K562 (cell line): ENCODE results near the gene C1QTNF2. TPM values are rescaled to one million over a fixed set of nuclear protein-coding genes. Genes with fewer than 3 reads are reported as not detected.
A peak's percentile ranks its signal among the peaks of the same experiment; 100 is the strongest.

Source experiments
- BDP1 ChIP-seq: IDR thresholded peaks from 3 replicates; pipeline ENCODE4 v1.6.1; 2011; ENCODE audit not compliant: insufficient read length, insufficient read depth
- CXXC5 ChIP-seq: fragments of 250-450 bp; sonication (Bioruptor Pico); IDR thresholded peaks from 2 replicates; pipeline ENCODE4 v1.8.0; 2022; ENCODE audit warnings: inconsistent platforms, mild to moderate bottlenecking, moderate library complexity
- EGR1 ChIP-seq: fragments of 450-650 bp; conservative IDR thresholded peaks from 2 replicates; pipeline ENCODE4 v1.6.1; 2017; ENCODE audit warnings: mild to moderate bottlenecking
- EP400 ChIP-seq: fragments of 450-650 bp; IDR thresholded peaks from 2 replicates; pipeline ENCODE4 v1.6.1; 2017; ENCODE audit warnings: antibody characterized with exemption, mild to moderate bottlenecking, moderate library complexity
- ETV1 ChIP-seq: fragments of 450-650 bp; conservative IDR thresholded peaks from 2 replicates; pipeline ENCODE4 v1.6.1; 2016; ENCODE audit warnings: missing genetic modification characterization, control low read depth, low read depth, missing compliant biosample characterization
- HCFC1 ChIP-seq: IDR thresholded peaks from 2 replicates; pipeline ENCODE4 v1.6.1; 2012; ENCODE audit warnings: low read depth, low read length, improper control_type of control experiment
- HDAC1 ChIP-seq, 2 experiments: fragments of 450-650 bp; IDR thresholded peaks; 2 replicates each; pipeline ENCODE4 v1.6.1; 2016 to 2017; ENCODE audit warnings: inconsistent platforms in 1 of 2, mild to moderate bottlenecking in 1 of 2, moderate library complexity in 1 of 2
- JUND ChIP-seq, 2 experiments: IDR thresholded peaks; 2 replicates in 1 of 2; 3 replicates in 1 of 2; pipeline ENCODE4 v1.6.1; 2011; ENCODE audit warnings: borderline replicate concordance in 2 of 2, low read depth in 2 of 2, low read length in 2 of 2, improper control_type of control experiment in 1 of 2, missing biosample characterization in 1 of 2, missing genetic modification characterization in 1 of 2, missing genetic modification reagents in 1 of 2
- MAZ ChIP-seq, 2 experiments: fragments of 450-650 bp in 1 of 2; sonication (generic) in 1 of 2; formaldehyde crosslinking; IDR thresholded peaks in 1 of 2; conservative IDR thresholded peaks in 1 of 2; 2 replicates each; pipeline versions ENCODE4 v1.4.0 to v1.5.0; 2020; ENCODE audit warnings: mild to moderate bottlenecking in 1 of 2, missing genetic modification reagents in 1 of 2
- PCBP1 ChIP-seq: fragments of 200-400 bp; formaldehyde crosslinking; IDR thresholded peaks from 2 replicates; pipeline ENCODE4 v1.6.1; 2018; ENCODE audit warnings: mild to moderate bottlenecking, low read depth, low read length; ENCODE audit not compliant: poor library complexity, severe bottlenecking
- POU5F1 ChIP-seq: fragments of 150-350 bp; IDR thresholded peaks from 2 replicates; pipeline ENCODE4 v1.6.1; 2014; ENCODE audit warnings: borderline replicate concordance, low read length, low read depth, mild to moderate bottlenecking; ENCODE audit not compliant: partially characterized antibody
- SUPT5H ChIP-seq: fragments of 450-650 bp; IDR thresholded peaks from 2 replicates; pipeline ENCODE4 v1.6.1; 2016
- TAF9B ChIP-seq: fragments of 450-650 bp; IDR thresholded peaks from 2 replicates; pipeline ENCODE4 v1.6.1; 2018; ENCODE audit warnings: mild to moderate bottlenecking; ENCODE audit not compliant: partially characterized antibody
- ZFX ChIP-seq: sonication (generic); formaldehyde crosslinking; IDR thresholded peaks from 2 replicates; pipeline ENCODE4 v1.8.0; 2022; ENCODE audit warnings: mild to moderate bottlenecking, missing genetic modification reagents, moderate library complexity
- ZNF668 ChIP-seq: fragments of 250-450 bp; sonication (Bioruptor Pico); IDR thresholded peaks from 2 replicates; pipeline ENCODE4 v1.8.0; 2022; ENCODE audit warnings: mild to moderate bottlenecking, inconsistent platforms
- ZSCAN29 ChIP-seq: fragments of 450-650 bp; IDR thresholded peaks from 2 replicates; pipeline ENCODE4 v1.6.1; 2017
- ZZZ3 ChIP-seq: fragments of 450-650 bp; IDR thresholded peaks from 2 replicates; pipeline ENCODE4 v1.6.1; 2016; ENCODE audit warnings: antibody characterized with exemption, mild to moderate bottlenecking, moderate library complexity
- polyA plus RNA-seq, 8 experiments: library from polyadenylated mRNA; depleted of rRNA in 4 of 8; stranded (reverse) in 5 of 8; unstranded in 3 of 8; fragments of >200 nt; fragmentation: Nextera tagmentation in 2 of 8; fragmentation: Illumina TruSeq in 1 of 8; extraction: Ambion mirVana in 2 of 8; extraction: Trizol in 1 of 8; gene quantifications; 2 replicates each; pipeline versions ENCODE4 v1.2.1 to v1.2.3, GENCODE V29; 2011 to 2014; ENCODE audit warnings: inconsistent platforms in 1 of 8, missing spikeins in 1 of 8
- total RNA-seq, 7 experiments: library from RNA; depleted of rRNA in 6 of 7; stranded (reverse); fragments of >200 nt in 6 of 7; fragmentation: Illumina TruSeq in 2 of 7; extraction: Trizol in 2 of 7; gene quantifications; 2 replicates each; pipeline versions ENCODE4 v1.2.1 to v1.2.3, GENCODE V29; 2011 to 2021; ENCODE audit warnings: low replicate concordance in 1 of 7
- TF ChIP-seq, protein P1 (sequence below): fragments of 450-650 bp; IDR thresholded peaks from 2 replicates; pipeline ENCODE4 v1.6.1; 2016; ENCODE audit warnings: borderline replicate concordance
- TF ChIP-seq, protein P2 (sequence below): sonication (generic); formaldehyde crosslinking; IDR thresholded peaks from 2 replicates; pipeline ENCODE4 v1.8.0; 2022; ENCODE audit warnings: mild to moderate bottlenecking, missing genetic modification reagents
- TF ChIP-seq, protein P3 (sequence below): IDR thresholded peaks from 2 replicates; pipeline ENCODE4 v1.6.1; 2016; ENCODE audit warnings: missing genetic modification characterization, missing compliant biosample characterization
- TF ChIP-seq, protein P4 (sequence below): sonication (generic); formaldehyde crosslinking; IDR thresholded peaks from 2 replicates; pipeline ENCODE4 v1.9.0; 2022; ENCODE audit warnings: mild to moderate bottlenecking, missing genetic modification reagents

Gene C1QTNF2
- total and polyA plus RNA-seq, 9 of the 15 experiments (the other 6 are each of a cell fraction or from before 2014, with no cell fraction given), result not detected

DNA sequence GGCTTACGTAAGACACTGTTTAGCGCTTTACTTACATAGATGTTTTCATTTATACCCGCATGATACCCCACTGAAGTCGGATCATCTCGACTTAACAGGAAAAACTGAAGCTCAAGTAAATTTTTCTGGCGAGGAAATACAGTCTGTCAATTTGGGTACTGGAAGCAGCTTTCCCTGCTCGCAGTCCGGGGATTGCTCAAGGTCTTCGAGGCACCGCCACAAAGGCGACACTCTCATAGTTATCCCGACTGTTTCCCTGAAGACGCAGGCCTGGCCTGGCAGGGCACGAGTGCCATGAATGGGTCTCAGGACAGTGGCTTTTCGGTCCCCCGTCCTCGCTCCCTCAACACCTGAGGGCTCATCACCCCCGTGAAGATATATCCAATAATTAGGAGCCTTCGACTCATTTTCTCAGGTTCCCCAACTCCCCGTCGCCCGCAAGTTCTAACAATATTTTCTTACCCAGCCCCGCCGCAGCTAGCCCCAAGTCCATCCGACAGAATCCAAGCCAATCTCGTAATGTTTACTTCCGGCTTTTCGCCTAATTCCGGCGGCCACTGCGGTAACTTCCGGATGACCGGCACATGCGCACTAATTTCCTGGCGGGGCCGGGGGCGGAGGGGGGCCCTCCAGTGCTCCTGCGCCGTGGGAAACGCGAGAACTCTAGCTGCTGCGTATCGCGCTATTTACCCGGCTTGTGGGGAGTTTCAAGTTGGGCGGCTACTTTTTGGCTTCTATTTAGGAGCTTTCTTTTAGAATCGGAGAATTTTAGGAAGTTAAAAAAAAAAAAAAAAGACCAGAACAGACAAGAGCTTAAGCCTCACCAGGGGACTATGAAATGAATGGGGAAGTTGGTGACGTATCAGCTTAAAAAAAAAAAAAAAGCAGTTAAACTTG is 48.4 kb upstream of the C1QTNF2 start, which contains the start of gene SLU7 (continued):
- TF ChIP-seq ZNF668 (CRISPR knock-in tag), result no peak
- TF ChIP-seq TAF9B, result peak; percentile 56
- TF ChIP-seq, protein P1, sequence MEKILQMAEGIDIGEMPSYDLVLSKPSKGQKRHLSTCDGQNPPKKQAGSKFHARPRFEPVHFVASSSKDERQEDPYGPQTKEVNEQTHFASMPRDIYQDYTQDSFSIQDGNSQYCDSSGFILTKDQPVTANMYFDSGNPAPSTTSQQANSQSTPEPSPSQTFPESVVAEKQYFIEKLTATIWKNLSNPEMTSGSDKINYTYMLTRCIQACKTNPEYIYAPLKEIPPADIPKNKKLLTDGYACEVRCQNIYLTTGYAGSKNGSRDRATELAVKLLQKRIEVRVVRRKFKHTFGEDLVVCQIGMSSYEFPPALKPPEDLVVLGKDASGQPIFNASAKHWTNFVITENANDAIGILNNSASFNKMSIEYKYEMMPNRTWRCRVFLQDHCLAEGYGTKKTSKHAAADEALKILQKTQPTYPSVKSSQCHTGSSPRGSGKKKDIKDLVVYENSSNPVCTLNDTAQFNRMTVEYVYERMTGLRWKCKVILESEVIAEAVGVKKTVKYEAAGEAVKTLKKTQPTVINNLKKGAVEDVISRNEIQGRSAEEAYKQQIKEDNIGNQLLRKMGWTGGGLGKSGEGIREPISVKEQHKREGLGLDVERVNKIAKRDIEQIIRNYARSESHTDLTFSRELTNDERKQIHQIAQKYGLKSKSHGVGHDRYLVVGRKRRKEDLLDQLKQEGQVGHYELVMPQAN, result peak; percentile 62
- TF ChIP-seq ZZZ3, result no peak
- no peak for TF ChIP-seq PCBP1
- peak; percentile 26; the same call in 1 of the 2 replicates for TF ChIP-seq JUND (IDR thresholded peaks at IDR 0.05; ENCODE audit: borderline replicate concordance, low read depth, low read length)
- no peak for TF ChIP-seq JUND (tag; IDR thresholded peaks at IDR 0.05; ENCODE audit: borderline replicate concordance, low read depth, low read length)
- TF ChIP-seq HCFC1, result peak; percentile 47; the same call in 1 of the 2 replicates
- TF ChIP-seq ZSCAN29, result no peak
- peak; percentile 79 for TF ChIP-seq ETV1 (tag)
- TF ChIP-seq, protein P2, sequence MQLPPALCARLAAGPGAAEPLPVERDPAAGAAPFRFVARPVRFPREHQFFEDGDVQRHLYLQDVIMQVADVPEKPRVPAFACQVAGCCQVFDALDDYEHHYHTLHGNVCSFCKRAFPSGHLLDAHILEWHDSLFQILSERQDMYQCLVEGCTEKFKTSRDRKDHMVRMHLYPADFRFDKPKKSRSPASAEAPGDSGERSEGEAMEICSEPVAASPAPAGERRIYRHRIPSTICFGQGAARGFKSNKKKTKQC (CRISPR knock-in tag), result 0 out of 2 replicates have a peak, but pooled peaks have one; percentile 46
- peak; percentile 70 for TF ChIP-seq ZFX (CRISPR knock-in tag)
- TF ChIP-seq HDAC1 (IDR thresholded peaks at IDR 0.05), result peak in 1 of 2 experiments; percentile 77; a peak in 2 of 4 replicates
- peak; percentile 66 for TF ChIP-seq EP400
- no peak for TF ChIP-seq BDP1
- peak; percentile 33 for TF ChIP-seq POU5F1
- TF ChIP-seq, protein P3, sequence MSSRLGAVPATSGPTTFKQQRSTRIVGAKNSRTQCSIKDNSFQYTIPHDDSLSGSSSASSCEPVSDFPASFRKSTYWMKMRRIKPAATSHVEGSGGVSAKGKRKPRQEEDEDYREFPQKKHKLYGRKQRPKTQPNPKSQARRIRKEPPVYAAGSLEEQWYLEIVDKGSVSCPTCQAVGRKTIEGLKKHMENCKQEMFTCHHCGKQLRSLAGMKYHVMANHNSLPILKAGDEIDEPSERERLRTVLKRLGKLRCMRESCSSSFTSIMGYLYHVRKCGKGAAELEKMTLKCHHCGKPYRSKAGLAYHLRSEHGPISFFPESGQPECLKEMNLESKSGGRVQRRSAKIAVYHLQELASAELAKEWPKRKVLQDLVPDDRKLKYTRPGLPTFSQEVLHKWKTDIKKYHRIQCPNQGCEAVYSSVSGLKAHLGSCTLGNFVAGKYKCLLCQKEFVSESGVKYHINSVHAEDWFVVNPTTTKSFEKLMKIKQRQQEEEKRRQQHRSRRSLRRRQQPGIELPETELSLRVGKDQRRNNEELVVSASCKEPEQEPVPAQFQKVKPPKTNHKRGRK (tag), result peak; percentile 36; the same call in 1 of the 2 replicates
- TF ChIP-seq MAZ (CRISPR knock-in tag; conservative IDR thresholded peaks at IDR 0.05 in 1 of 2, IDR thresholded peaks at IDR 0.05 in 1 of 2), result peak; percentile 43 to 90; a peak in 3 of 4 replicates
- TF ChIP-seq EGR1, result peak; percentile 95
- peak; percentile 90 for TF ChIP-seq SUPT5H
- TF ChIP-seq, protein P4, sequence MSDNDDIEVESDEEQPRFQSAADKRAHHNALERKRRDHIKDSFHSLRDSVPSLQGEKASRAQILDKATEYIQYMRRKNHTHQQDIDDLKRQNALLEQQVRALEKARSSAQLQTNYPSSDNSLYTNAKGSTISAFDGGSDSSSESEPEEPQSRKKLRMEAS, result peak; percentile 52; the same call in 1 of the 2 replicates
- TF ChIP-seq CXXC5 (CRISPR knock-in tag), result peak; percentile 75
